G401 (cell line): ENCODE results near the gene EID2. TPM values are rescaled to one million over a fixed set of nuclear protein-coding genes. Genes with fewer than 3 reads are reported as not detected.

Experiments used
- DNase-seq: peaks from one replicate; pipeline ENCODE4 v3.0.0-alpha.2; 2015; ENCODE audit warnings: low spot score
- in situ Hi-C: cut with HindIII; loops from 2 replicates; pipeline ENCODE4 v1.10.0; 2016; ENCODE audit warnings: low sequenced_read_pairs, mixed read lengths
- total RNA-seq: library from RNA; depleted of rRNA; stranded (reverse); fragments of >200 nt; shearing (Covaris generic); gene quantifications from 2 replicates; pipeline ENCODE4 v1.2.3, GENCODE V29; 2014

Gene EID2
- total RNA-seq, 1 experiment from 2014 or later, result 19.9 TPM

GRCh38 chr19:39542206-39542605 is 2.2 kb upstream of the EID2 start:
- in situ Hi-C loops, result no loop called here
- DNase-seq, result no peak

DNA sequence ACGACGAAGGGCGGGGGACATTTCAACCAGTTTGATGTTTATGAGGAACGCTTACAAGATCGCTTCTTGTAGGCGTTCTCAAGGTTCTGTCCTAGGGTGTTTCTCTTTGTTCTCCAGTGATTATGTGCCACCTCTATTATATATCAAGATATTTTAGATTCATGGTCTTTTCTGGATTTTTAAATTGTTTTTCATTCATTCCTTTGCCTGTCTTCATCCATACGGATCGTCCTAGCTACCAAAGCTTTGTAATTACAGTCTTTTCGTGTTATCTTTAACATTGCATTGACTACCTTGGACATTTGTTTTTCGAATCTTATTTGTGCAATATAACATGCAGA is 342 bp upstream of the EID2 start:
- in situ Hi-C loops, result no loop called here
- no peak for DNase-seq

- DNase-seq, result no peak
- in situ Hi-C loops, result no loop called here
These were observed 820 bp downstream of the EID2 start for GRCh38 chr19:39539165-39539517.

DNA sequence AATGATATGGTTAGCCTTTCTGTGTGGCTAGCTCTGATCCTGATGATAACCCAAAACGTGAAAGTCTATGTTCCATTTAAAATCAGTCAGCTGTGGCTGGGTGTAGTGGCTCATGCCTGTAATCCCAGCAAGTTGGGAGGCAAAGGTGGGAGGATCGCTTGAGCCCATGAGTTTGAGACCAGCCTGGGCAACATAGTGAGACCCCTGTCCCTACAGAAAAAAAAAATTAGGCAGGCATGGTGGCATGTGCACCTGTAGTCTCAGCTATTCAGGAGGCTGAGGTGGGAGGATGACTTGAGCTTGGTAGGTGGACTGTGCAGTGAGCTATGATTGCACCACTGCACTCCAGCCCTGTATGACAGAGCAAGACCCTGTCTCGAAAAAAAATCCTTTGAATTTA is 6.2 kb downstream of the EID2 start:
- in situ Hi-C loops, result no loop called here

DNA sequence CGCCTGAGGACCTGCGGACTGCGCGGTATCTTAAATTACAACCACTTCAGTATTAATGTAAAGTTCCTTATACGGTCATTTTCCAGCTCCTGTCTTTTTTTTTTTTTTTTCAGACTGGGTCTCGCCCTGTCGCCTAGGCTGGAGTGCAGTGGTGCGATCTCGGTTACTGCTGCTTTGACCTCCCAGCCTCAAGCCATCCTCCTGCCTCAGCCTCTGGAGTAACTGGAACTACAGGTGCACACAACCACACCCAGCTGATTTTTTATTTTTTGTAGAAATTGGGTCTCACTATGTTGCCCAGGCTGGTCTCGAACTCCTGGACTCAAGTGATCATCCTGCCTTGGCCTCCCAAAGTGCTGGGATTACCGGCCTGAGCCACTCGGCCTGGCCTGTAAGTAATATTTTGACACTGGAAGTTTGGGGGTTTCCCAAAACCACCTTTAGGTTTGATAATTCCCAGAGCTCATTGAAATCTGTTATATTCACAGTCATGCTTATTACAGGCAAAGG is 6.9 kb downstream of the EID2 start:
- no peak for DNase-seq
- in situ Hi-C loops, result no loop called here

More for the DNA sequence above, 6.2 kb downstream of the EID2 start:
- no peak for DNase-seq

DNA sequence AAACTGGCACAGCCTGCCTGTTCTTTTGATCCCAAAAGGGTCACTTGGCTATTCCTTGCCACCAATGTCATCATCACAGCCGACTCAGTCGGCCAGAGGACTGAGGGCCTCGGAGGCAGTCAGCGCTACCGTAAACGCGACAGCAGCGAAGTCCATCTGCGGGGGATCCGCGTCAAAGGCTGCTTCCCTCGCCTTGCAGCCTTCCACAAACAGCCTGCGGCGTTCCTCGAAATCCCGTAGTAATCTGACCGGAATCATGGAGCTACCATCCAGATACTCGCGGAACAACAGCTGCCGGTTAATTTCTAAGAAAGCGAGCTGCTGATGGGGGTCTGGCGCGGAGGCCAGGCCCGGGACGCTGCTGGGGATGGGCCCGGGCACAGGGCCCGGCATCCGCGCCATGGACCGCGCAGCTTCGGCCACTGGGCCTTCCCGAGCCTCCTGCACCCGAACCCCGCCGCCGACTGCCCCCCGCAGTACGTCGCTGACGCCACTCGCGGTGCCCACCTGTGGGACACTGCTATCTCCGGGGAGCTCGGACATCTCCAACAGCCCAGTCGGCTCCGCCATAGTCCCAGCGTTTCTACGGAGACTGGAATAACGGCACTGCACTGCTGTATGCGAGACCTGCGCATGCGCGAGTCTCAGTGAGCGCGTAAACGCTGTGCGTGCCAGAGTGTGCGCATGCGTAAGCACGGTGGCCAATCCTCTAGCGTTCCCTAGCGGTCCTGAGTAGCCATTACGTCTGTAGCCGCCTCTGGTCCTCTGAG is 7.5 kb downstream of the EID2 start, which contains the start of gene EID2B:
TSS of gene EID2B (minus strand) at position 620 of the 770 bp plus-strand sequence. CDS start at position 570, 50 bp downstream.
- in situ Hi-C loops, result no loop called here
- DNase-seq, result peak; percentile 95

DNA sequence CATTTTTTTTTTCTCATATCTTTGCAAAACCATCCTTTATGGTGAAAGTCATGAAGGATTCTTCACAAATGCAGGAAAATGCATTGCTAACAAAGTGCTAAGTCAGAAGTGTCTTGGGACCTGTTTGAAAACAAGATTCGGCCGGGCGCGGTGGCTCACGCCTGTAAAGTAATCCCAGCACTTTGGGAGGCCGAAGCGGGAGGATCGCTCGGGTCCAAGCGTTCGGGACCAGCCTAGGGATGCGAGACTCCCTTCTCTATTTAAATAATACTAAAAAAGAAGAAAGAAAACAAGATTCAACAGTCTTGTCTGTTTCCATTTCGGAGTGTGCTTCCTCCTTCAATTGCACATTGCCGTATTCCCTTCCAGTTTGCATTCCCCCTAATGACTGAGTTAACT is 8.1 kb downstream of the EID2 start:
- in situ Hi-C loops, result no loop called here
- DNase-seq, result no peak

GRCh38 chr19:39525205-39525604 is 14.8 kb downstream of the EID2 start:
- in situ Hi-C loops, result no loop called here

GRCh38 chr19:39524495-39524894 is 15.5 kb downstream of the EID2 start:
- no peak for DNase-seq

More at GRCh38 chr19:39525205-39525604, 14.8 kb downstream of the EID2 start:
- DNase-seq, result no peak

GRCh38 chr19:39520541-39521484 is 19.1 kb downstream of the EID2 start:
- no peak for DNase-seq

More at GRCh38 chr19:39524495-39524894, 15.5 kb downstream of the EID2 start:
- in situ Hi-C loops, result no loop called here

DNA sequence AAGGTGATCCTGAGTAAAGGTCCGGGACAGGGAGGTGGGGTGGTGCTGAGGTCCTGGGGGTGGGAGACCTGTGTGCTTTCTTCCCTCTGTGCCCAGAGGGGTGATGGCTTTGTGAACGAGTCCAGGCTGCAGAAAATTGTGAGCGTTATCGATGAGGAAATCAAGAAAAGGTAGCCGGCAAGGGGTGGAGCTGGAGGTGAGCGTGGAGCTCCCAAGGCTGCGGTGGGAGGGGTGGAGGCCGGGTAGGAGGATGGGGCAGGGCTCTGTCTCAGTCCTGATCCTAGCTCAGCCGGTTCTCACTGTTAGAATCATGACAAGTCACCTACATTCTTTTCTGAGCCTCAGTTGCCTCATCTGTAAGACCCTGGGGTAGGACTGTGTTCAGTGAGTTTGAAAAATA is 21.0 kb downstream of the EID2 start:
- in situ Hi-C loops, result no loop called here
- no peak for DNase-seq

More at GRCh38 chr19:39520541-39521484, 19.1 kb downstream of the EID2 start:
- in situ Hi-C loops, result no loop called here

GRCh38 chr19:39518458-39518857 is 21.5 kb downstream of the EID2 start:
- in situ Hi-C loops, result no loop called here
- DNase-seq, result no peak

DNA sequence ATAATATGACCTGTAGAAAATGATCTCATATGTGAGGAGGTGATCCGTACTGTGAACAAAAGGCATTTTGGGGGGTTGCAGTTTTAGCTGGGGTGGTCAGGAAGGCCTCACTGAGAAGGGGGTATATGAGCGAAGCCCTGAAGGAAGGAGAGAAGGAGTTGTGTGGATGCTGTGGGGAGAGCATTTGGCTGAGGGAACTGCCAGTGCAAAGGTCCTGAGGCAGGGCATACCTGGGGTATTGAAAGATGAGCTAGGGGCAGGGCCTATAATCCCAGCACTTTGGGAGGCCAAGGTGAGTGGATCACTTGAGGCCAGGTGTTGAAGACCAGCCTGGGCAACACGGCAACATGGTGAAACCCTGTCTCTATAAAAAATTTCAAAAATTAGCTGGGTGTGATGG is 22.5 kb downstream of the EID2 start:
- no peak for DNase-seq
- in situ Hi-C loops, result no loop called here

DNA sequence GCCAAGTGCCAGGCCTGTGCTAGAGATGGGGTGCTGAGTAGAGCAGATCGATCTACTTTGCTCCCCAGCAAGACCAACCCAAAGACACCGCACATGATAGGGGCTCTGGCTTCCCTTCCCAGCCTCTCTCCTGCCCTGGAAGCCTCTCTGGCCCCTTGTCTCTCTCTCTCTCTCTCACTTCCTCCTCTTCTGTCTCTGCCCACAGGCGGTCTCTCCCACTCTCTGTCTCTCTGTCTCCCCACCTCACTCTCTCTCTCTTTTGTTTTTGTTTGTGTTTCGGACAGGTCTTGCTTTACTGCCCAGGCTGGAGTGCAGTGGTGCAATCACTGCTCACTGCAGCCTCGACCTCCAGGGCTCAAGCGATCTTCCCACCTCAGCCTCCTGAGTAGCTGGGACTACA is 23.7 kb downstream of the EID2 start:
- no peak for DNase-seq
- in situ Hi-C loops, result no loop called here

DNA sequence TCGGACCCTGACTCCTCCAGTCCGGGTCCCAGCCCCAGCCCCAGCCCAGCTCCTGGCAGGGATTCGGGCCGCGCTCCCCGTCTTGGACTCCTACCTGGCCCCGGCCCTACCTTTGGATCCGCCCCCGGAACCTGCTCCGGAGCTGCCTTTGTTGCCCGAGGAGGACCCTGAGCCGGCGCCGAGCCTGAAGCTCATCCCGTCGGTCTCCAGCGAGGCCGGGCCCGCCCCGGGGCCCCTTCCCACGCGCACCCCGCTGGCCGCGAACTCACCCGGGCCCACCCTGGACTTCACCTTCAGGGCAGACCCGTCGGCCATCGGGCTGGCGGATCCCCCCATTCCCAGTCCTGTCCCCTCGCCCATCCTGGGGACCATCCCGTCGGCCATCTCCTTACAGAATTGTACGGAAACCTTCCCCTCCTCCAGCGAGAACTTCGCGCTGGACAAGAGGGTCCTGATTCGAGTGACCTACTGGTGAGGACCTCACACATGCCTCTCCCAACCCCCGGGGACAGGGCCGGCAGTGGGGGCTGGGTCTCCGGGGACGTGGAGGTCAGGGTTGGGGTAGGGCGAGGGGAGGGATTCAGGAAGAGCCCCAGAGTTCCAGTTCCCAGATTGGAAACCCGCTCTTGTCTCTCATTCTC is 24.3 kb downstream of the EID2 start:
- in situ Hi-C loops, result no loop called here
- DNase-seq, result no peak

DNA sequence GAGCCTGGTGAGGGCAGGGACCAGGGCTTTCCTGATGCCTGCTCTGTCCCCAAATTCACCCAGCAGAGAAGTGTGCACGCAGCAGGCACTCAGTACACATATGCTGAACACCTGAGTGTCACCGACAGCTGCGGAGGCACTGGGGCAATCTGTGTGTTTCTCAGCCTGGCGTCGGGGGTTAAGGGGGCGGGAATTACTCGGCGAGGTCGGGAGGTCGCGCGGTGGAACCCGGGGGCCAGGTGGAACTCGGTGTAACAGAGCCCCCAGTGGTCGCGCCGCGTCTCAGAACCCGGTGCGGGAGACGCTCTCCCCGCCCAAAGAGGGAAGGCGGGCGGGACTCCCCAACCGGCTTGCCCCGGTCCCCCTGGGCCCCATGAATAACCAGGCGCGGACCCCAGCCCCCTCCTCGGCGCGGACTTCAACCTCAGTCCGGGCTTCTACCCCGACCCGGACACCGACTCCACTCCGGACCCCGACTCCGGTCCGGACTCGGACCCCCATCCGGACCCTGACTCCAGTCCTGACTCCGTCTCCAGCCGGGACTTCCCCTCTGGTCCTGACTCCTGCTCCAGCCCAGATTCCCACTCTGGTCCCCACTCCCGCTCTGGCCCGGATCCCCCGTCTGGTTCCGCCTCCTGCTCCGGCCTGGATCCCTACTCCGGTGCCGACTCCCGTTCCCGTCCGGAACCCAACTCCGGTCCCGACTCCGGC is 25.0 kb downstream of the EID2 start, which contains the start of gene SELENOV:
TSS of gene SELENOV (plus strand) at position 300 of the 711 bp plus-strand sequence. CDS start at position 374, 74 bp downstream.
- in situ Hi-C loops, result no loop called here
- no peak for DNase-seq

DNA sequence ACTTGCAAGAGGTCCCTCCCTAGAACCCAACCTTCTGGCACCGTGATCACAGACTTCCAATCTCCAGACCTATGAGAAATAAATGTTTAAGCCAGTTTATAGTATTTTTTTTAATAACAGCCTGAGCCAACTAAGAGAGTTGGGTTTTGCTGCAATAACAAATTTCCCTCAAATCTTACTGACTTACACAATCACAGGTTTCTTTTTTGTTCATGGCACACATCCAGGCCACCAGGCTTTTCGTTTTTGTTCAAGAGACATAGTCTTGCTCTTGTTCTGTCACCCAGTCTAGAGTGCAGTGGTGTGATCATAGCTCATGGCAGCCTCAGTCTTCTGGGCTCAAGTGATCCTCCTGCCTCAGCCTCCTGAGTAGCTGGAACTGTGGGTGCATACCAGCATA is 27.0 kb downstream of the EID2 start:
- in situ Hi-C loops, result no loop called here
- no peak for DNase-seq

GRCh38 chr19:39509233-39509632 is 30.7 kb downstream of the EID2 start:
- in situ Hi-C loops, result no loop called here
- no peak for DNase-seq

- DNase-seq, result no peak
- in situ Hi-C loops, result no loop called here
These were observed 31.3 kb downstream of the EID2 start for GRCh38 chr19:39508629-39509028.
